ENCODE data around the gene DAND5.
"Not testable (repeated sequence)": the region's sequence is repeated elsewhere in the genome, so short reads cannot be mapped to it uniquely, and the experiment has no call there.

Gene DAND5

GRCh38 chr19:12954612-12954962 lies 14.8 kb upstream of the DAND5 start:
- DNase-seq (ENCODE audit: low read depth): no peak
- TF ChIP-seq POLR2A (IDR thresholded peaks at IDR 0.05; ENCODE audit: extremely low read depth, insufficient read length) (no peak), MAX (IDR thresholded peaks at IDR 0.05; ENCODE audit: low read depth, low read length) (no peak), CTCF (IDR thresholded peaks at IDR 0.05; ENCODE audit: low read depth, low read length) (no peak), MYC (IDR thresholded peaks at IDR 0.05; ENCODE audit: low read depth, low read length) (no peak)
- no peak overlapping the region for H3K4me3 ChIP-seq (ENCODE audit: low read depth, low read length)

- peak overlapping the region; percentile 83 for H3K4me3 ChIP-seq (ENCODE audit: low read depth, low read length)
- DNase-seq (ENCODE audit: low read depth): not testable (repeated sequence)
Observed at GRCh38 chr19:12955575-12955974, 13.8 kb upstream of the DAND5 start.

GRCh38 chr19:12955996-12956395 lies 13.4 kb upstream of the DAND5 start:
- DNase-seq (ENCODE audit: low read depth): no peak
- H3K4me3 ChIP-seq (ENCODE audit: low read depth, low read length): peak overlapping the region; percentile 83
- no peak for TF ChIP-seq POLR2A (IDR thresholded peaks at IDR 0.05; ENCODE audit: extremely low read depth, insufficient read length)
- TF ChIP-seq MYC (IDR thresholded peaks at IDR 0.05; ENCODE audit: low read depth, low read length): no peak

- TF ChIP-seq MAX (IDR thresholded peaks at IDR 0.05; ENCODE audit: low read depth, low read length) (peak; percentile 57), MYC (IDR thresholded peaks at IDR 0.05; ENCODE audit: low read depth, low read length) (peak; percentile 69), CTCF (IDR thresholded peaks at IDR 0.05; ENCODE audit: low read depth, low read length) (no peak), POLR2A (IDR thresholded peaks at IDR 0.05; ENCODE audit: extremely low read depth, insufficient read length) (peak; percentile 91)
- peak; percentile 89 for DNase-seq (ENCODE audit: low read depth)
- peak within 1 kb of the TSS; percentile 83 for H3K4me3 ChIP-seq (ENCODE audit: low read depth, low read length)
Observed at GRCh38 chr19:12956446-12957388, 12.7 kb upstream of the DAND5 start, which contains the start of gene GADD45GIP1. TSS of gene GADD45GIP1 (minus strand) at chr19:12957223. CDS start at chr19:12957212, 11 bp downstream.

- peak overlapping the region; percentile 83 for H3K4me3 ChIP-seq (ENCODE audit: low read depth, low read length)
- not testable (repeated sequence) for DNase-seq (ENCODE audit: low read depth)
Observed at GRCh38 chr19:12957389-12957952, 11.9 kb upstream of the DAND5 start.

- no peak overlapping the region for H3K4me3 ChIP-seq (ENCODE audit: low read depth, low read length)
- no peak for DNase-seq (ENCODE audit: low read depth)
- no peak for TF ChIP-seq CTCF (IDR thresholded peaks at IDR 0.05; ENCODE audit: low read depth, low read length)
- no peak for TF ChIP-seq MYC (IDR thresholded peaks at IDR 0.05; ENCODE audit: low read depth, low read length)
- TF ChIP-seq POLR2A (IDR thresholded peaks at IDR 0.05; ENCODE audit: extremely low read depth, insufficient read length): no peak
- TF ChIP-seq MAX (IDR thresholded peaks at IDR 0.05; ENCODE audit: low read depth, low read length): no peak
Observed at GRCh38 chr19:12959481-12959880, 9.9 kb upstream of the DAND5 start.

- H3K4me3 ChIP-seq (ENCODE audit: low read depth, low read length): peak overlapping the region; percentile 37
- peak; percentile 81 for DNase-seq (ENCODE audit: low read depth)
- TF ChIP-seq MAX (IDR thresholded peaks at IDR 0.05; ENCODE audit: low read depth, low read length) (peak; percentile 34; the same call in 1 of the 2 replicates), MYC (IDR thresholded peaks at IDR 0.05; ENCODE audit: low read depth, low read length) (peak; percentile 29; the same call in 1 of the 2 replicates), POLR2A (IDR thresholded peaks at IDR 0.05; ENCODE audit: extremely low read depth, insufficient read length) (no peak), CTCF (IDR thresholded peaks at IDR 0.05; ENCODE audit: low read depth, low read length) (peak; percentile 88)
Observed at GRCh38 chr19:12965017-12965811, 4.2 kb upstream of the DAND5 start.
